ENCODE results near the gene KIF11.
"Not testable (repeated sequence)": the region's sequence is repeated elsewhere in the genome, so short reads cannot be mapped to it uniquely, and the experiment has no call there.

The KIF11 gene

DNA sequence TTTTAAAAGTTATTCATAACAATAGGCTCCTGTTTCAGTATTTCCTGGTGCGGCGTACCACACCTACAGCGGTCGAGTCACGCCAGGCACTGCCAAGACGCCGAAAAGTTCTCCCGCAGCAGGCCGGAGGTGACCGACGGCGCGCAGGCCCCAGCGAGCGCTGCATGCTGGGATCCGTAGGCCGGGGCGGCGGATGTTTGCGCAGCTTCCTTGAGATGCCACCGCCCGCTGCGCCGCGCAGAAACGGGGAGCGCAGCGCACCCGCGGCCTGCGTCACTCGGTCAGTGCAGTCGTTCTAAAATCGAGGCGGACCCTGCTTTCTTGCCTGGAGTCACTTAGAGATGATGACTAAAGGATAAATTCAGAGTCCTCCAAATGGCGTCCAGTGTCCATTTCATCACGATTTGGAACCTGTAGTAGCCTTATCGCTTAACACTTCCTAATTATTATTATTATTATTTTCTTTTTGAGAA is 1.3 kb upstream of the KIF11 start:
- DNase-seq, result peak; percentile 93

GRCh38 chr10:92593619-92594588 is 974 bp downstream of the KIF11 start:
- peak; percentile 32 for DNase-seq

DNA sequence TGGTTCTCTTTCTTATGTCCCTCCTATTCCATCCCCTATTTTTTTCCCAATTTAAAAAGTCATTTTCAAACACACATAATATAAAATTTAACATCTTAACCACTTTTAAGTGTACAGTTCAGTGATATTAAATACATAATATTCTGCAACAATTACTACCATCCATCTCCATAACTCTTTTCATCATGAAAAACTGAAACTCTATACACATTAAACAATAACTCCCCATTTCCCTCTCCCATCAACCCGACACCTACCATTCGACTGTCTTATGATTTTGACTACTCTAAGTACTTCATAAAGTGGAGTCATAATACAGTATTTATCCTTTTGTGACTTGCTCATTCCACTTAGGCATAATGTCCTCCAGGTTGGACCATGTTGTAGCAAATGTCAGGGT is 2.6 kb downstream of the KIF11 start:
- no peak for DNase-seq

- peak; percentile 14 for DNase-seq
Observed at GRCh38 chr10:92598321-92598720, 5.4 kb downstream of the KIF11 start.

DNA sequence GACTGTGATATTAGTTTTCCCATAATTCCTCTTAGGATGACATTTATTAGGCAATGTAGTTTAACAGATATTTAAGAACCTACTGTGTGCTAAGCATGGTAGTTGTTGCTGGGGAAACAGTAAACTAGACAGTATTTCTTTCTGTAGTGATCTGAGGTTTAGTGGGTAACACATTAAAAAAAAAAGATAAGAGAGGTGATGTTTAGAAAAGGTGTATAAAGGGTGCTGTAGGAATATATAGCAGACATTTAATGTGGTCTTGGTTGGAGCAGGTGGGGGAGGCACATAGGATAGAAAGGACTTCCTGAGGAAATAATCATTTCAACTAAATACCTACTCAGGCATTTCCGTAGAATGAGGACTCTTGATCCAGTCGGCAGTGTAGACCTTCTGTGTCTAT is 11.9 kb downstream of the KIF11 start:
- no peak for DNase-seq

GRCh38 chr10:92615515-92615914 is 22.6 kb downstream of the KIF11 start:
- DNase-seq, result no peak

GRCh38 chr10:92619368-92619767 is 26.4 kb downstream of the KIF11 start:
- DNase-seq, result no peak

GRCh38 chr10:92627845-92628480 is 35.0 kb downstream of the KIF11 start:
- no peak for DNase-seq

DNA sequence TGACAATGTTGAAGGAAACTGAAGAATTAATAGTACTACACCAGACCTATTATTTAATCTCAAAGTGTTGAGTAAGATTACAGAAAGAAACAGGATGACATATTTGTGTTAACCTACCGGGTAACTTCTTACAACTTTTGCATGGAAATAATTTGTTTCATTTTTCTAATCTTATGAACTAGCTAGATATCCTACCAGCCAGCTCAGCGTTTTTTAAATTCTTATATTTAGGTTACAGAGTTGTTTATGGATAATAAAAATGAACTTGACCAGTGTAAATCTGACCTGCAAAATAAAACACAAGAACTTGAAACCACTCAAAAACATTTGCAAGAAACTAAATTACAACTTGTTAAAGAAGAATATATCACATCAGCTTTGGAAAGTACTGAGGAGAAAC is 37.0 kb downstream of the KIF11 start:
- no peak for DNase-seq

DNA sequence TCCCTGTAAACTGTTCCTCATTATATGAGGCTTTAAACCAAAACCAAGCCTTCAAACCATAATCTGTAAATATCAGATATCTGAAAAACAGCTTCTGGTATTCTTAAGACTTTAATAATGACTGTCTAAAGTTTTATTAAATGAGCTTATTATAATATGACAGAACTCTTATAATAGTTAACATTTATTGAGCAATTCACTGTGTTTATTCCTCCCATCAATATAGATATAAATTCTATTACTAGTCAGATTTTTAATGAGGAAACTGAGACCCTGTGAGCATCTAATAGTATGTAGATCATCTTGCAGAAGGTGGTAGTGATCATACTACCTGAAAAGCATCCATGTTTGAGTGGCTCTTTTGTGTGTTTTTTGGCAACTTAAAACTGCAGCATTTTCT is 45.1 kb downstream of the KIF11 start:
- no peak for DNase-seq

DNA sequence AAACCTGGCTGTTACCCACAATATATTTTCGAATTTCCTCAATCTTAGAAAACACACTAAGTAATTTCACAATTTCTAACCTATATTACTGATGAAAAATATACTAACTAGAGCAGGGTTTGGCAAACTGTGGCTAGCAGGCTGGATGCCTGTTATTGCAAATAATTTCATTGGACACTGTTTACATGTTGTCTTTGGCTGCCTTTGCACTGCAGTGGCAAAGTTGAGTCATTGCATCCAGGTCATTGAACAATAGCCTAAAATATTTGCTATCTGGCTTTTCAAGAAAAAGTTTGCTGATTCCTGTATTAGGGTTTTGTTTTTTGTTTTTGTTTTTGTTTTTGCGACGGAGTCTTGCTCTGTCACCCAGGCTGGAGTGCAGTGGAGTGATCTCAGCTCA is 47.2 kb downstream of the KIF11 start:
- DNase-seq, result no peak

- no peak for DNase-seq
Observed at GRCh38 chr10:92641492-92641891, 48.6 kb downstream of the KIF11 start.

DNA sequence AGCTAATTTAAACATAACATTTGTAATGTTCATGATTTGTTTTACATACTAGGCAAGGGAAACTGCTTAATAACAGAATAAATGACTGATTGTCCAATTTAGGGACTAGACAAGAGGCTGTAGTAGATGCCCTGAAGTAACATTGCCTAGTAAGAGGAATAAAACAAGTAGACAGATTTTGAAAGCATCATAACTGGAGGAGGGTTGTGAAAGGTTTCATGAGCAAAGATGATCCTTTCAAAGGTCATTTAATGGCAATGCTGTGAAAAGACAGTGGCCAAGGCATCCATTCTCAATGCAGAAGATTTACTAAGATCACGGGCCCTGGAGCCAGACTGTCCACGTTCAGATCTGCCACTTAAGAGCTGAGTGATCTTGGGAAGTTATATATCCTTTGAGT is 52.0 kb downstream of the KIF11 start:
- peak; percentile 70 for DNase-seq

DNA sequence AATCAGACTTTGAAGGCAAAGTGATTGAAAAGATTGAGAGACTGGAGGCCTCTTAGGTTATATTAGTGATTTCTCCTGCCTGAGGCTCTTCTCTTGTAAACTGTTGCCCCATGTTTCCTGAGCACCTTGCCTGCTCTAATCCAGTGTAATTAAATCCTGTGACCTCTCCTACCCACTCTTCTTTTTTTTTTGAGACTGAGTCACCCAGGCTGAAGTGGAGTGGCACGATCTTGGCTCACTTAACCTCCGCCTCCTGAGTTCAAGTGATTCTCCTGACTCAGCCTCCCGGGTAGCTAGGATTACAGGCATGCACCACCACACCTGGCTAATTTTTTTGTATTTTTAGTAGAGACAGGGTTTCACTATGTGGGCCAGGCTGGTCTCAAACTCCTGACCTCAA is 57.9 kb downstream of the KIF11 start:
- not testable (repeated sequence) for DNase-seq

- DNase-seq, result no peak
Observed at GRCh38 chr10:92655426-92655825, 62.5 kb downstream of the KIF11 start.

- no peak for DNase-seq
Observed at GRCh38 chr10:92656266-92656961, 63.5 kb downstream of the KIF11 start.

- no peak for DNase-seq
Observed at GRCh38 chr10:92657024-92657423, 64.1 kb downstream of the KIF11 start.

GRCh38 chr10:92662848-92663247 is 69.9 kb downstream of the KIF11 start:
- DNase-seq, result no peak

DNA sequence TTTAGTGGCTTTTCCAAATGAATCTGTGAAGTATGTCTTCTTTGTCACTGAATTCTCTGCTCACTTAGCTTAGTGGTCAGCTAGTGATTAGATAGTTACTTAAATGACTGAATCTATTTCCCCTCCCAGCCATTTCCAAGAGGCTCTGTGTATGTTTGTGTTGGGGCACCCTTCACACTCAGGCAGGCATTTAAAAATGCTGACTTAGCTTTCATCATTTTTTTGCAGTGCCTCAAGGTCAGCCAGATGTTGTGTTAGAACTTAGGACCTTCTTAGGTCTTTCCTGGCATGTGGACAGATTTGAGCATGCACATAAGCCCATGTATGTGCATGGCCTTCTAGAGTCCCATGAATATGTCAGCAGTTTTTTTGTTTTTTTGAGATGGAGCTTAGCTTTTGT is 71.4 kb downstream of the KIF11 start:
- DNase-seq, result no peak

- no peak for DNase-seq
Observed at GRCh38 chr10:92667078-92667477, 74.1 kb downstream of the KIF11 start.

- no peak for DNase-seq
Observed at GRCh38 chr10:92677708-92678107, 84.8 kb downstream of the KIF11 start.

- no peak for DNase-seq
Observed at GRCh38 chr10:92678206-92678605, 85.3 kb downstream of the KIF11 start.

GRCh38 chr10:92681306-92681834 is 88.4 kb downstream of the KIF11 start:
- peak; percentile 23 for DNase-seq
